SU-DHL-6 (cell line): ENCODE data around the gene ATF7.

Source experiments
- EZH2phosphoT487 ChIP-seq: fragments of 200-600 bp; sonication (generic), shearing (Covaris generic); conservative IDR thresholded peaks from 2 replicates; pipeline ENCODE4 v1.6.1; 2018; ENCODE audit warnings: mild to moderate bottlenecking, antibody characterized with exemption, low read length, moderate library complexity, mixed read lengths
- TF ChIP-seq, protein P1 (sequence below): fragments of 200-600 bp; sonication (generic); IDR thresholded peaks from one replicate; pipeline ENCODE4 v1.5.1; 2017; ENCODE audit warnings: antibody characterized with exemption, mild to moderate bottlenecking, low read length, moderate library complexity; ENCODE audit not compliant: insufficient read depth, poor library complexity, severe bottlenecking

DNA sequence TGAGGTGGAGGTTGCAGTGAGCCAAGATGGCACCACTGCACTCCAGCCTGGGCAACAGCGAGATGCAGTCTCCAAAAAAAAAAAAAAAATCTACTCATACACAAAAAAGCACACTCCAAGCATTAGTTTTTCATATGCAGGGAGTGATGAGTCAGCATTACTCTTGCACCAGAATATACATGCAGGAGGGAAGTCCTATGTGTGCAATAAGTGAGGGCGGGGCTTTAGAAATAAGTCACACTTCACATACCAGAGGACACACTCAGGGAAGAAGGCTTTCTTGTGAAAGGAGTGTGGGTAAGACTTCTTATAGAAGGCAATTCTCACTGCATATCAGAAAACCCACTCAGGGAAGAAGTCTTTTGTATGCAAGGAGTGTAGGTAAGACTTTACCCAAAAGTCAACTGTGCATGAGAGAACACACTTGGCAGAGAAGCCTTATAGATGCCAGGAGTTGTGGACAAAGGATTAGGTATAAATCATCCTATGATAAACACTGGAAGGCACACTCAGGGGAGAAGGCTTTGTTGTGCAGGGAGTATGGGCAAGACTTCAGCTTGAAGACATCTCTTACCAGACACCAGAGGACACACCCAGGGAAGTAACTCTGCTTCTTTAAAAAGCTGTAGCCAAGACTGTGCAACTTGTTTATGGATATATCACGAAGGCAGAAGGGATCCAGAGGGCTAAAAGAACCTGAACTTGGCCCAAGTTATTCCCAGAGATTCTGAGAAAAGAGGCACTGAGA is 50.5 kb downstream of the ATF7 start:
- TF ChIP-seq, protein P1, sequence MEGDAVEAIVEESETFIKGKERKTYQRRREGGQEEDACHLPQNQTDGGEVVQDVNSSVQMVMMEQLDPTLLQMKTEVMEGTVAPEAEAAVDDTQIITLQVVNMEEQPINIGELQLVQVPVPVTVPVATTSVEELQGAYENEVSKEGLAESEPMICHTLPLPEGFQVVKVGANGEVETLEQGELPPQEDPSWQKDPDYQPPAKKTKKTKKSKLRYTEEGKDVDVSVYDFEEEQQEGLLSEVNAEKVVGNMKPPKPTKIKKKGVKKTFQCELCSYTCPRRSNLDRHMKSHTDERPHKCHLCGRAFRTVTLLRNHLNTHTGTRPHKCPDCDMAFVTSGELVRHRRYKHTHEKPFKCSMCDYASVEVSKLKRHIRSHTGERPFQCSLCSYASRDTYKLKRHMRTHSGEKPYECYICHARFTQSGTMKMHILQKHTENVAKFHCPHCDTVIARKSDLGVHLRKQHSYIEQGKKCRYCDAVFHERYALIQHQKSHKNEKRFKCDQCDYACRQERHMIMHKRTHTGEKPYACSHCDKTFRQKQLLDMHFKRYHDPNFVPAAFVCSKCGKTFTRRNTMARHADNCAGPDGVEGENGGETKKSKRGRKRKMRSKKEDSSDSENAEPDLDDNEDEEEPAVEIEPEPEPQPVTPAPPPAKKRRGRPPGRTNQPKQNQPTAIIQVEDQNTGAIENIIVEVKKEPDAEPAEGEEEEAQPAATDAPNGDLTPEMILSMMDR, result no peak
- no peak for TF ChIP-seq EZH2phosphoT487
